ENCODE results near the gene NYAP1.

NYAP1 gene

GRCh38 chr7:100457033-100457432 is 26.7 kb upstream of the NYAP1 start:
- DNase-seq (ENCODE audit: low spot score): no peak

- DNase-seq (ENCODE audit: low spot score): no peak
These were observed 19.5 kb upstream of the NYAP1 start, which contains the start of gene SPACDR for GRCh38 chr7:100464210-100464660. Gene SPACDR, minus strand, starts transcription at chr7:100464260. Its CDS starts 235 bp downstream, at chr7:100464025.

GRCh38 chr7:100464791-100465190 is 18.9 kb upstream of the NYAP1 start:
- no peak for DNase-seq (ENCODE audit: low spot score)

- DNase-seq (ENCODE audit: low spot score): no peak
These were observed 18.4 kb upstream of the NYAP1 start for GRCh38 chr7:100465299-100465698.

- DNase-seq (ENCODE audit: low spot score): peak; percentile 98
These were observed 17.9 kb upstream of the NYAP1 start for GRCh38 chr7:100465702-100466311.

- DNase-seq (ENCODE audit: low spot score): no peak
These were observed 16.8 kb upstream of the NYAP1 start for GRCh38 chr7:100466653-100467605.

- DNase-seq (ENCODE audit: low spot score): no peak
These were observed 15.9 kb upstream of the NYAP1 start for GRCh38 chr7:100467638-100468373.

- DNase-seq (ENCODE audit: low spot score): peak; percentile 98
These were observed 14.3 kb upstream of the NYAP1 start for GRCh38 chr7:100469227-100470044.

- no peak for DNase-seq (ENCODE audit: low spot score)
These were observed 12.7 kb upstream of the NYAP1 start for GRCh38 chr7:100471021-100471420.

GRCh38 chr7:100472121-100472851 is 11.4 kb upstream of the NYAP1 start:
- DNase-seq (ENCODE audit: low spot score): no peak

- DNase-seq (ENCODE audit: low spot score): no peak
These were observed 10.8 kb upstream of the NYAP1 start for GRCh38 chr7:100472854-100473499.

- no peak for DNase-seq (ENCODE audit: low spot score)
These were observed 8.2 kb upstream of the NYAP1 start for GRCh38 chr7:100475549-100475948.

- no peak for DNase-seq (ENCODE audit: low spot score)
These were observed 7.5 kb upstream of the NYAP1 start for GRCh38 chr7:100476101-100476780.

- no peak for DNase-seq (ENCODE audit: low spot score)
These were observed 6.5 kb upstream of the NYAP1 start for GRCh38 chr7:100476903-100477870.

GRCh38 chr7:100477871-100478267 is 5.9 kb upstream of the NYAP1 start:
- no peak for DNase-seq (ENCODE audit: low spot score)

- peak; percentile 97 for DNase-seq (ENCODE audit: low spot score)
These were observed 4.6 kb upstream of the NYAP1 start, which contains the start of gene TSC22D4 for GRCh38 chr7:100478958-100479660. Gene TSC22D4, minus strand, starts transcription at chr7:100479214. Its CDS starts 1,176 bp downstream, at chr7:100478038.

- DNase-seq (ENCODE audit: low spot score): no peak
These were observed 2.3 kb upstream of the NYAP1 start for GRCh38 chr7:100481466-100481865.

GRCh38 chr7:100482728-100483089 is 1.0 kb upstream of the NYAP1 start:
- no peak for DNase-seq (ENCODE audit: low spot score)
